Epidermal melanocyte (primary cell): ENCODE results near the gene PILRA.
"Not testable (repeated sequence)": the region's sequence is repeated elsewhere in the genome, so short reads cannot be mapped to it uniquely, and the experiment has no call there.

Experiments
- DNase-seq: peaks from one replicate; pipeline ENCODE4 v3.0.0; 2011; ENCODE audit warnings: low spot score; ENCODE audit not compliant: insufficient read length

PILRA gene

GRCh38 chr7:100373261-100373831, at the start of gene PILRA:
Gene PILRA (plus strand): TSS chr7:100373487. CDS start chr7:100373657, 170 bp downstream.
- no peak for DNase-seq

- not testable (repeated sequence) for DNase-seq
Measured at GRCh38 chr7:100324194-100324593, 49.1 kb upstream of the PILRA start.

GRCh38 chr7:100325671-100326070, 47.6 kb upstream of the PILRA start:
- DNase-seq: not testable (repeated sequence)

GRCh38 chr7:100326914-100327313, 46.4 kb upstream of the PILRA start:
- DNase-seq: not testable (repeated sequence)

- DNase-seq: peak; percentile 74
Measured at GRCh38 chr7:100335566-100336466, 37.5 kb upstream of the PILRA start.

DNA sequence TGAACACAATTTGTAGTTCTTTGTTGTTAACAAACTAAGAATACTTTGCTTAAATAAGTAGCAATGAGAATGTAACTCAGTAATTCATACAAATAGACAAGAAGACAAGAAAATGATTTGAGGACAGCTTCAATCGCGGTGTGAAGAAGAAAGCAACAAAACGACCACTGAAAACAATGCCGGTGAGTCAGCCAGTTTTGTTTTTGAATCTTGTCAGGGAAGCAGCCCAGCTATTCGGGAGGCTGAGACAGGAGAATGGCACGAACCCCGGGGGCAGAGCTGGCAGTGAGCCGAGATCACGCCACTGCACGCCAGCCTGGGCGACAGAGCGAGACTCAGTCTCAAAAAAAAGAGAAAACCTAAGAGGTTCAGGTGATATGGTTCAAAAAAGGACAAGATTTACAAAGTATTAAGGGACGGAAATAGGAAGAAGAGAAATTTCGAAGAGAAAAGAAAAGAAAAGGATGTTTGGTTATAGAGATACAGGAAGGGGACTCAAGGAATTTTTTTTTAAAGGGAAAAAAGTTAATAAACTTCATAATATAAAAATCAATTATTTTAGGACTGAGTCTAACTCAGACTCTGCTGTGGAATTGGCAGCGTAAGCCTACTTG, 35.1 kb upstream of the PILRA start:
- DNase-seq: not testable (repeated sequence)

DNA sequence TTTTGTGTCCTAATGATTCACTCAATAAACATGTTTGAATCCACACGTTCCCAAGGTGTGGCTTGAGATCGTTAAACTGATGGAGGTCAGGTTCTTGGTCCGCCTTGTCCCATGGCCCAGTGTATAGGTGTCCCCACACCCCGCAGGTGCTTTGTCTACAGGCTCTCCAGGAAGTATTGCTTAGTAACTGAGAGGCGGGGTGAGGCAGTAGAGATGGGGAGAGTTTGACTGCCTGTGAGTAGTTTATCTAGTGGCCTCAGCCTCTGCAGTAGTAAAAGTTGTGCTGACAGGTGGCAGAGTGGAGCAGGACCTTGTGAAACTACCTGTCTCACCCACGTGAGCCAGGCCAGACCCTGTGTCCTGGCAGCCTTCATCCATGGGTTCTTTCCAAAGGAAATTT, 32.0 kb upstream of the PILRA start:
- DNase-seq: not testable (repeated sequence)

- no peak for DNase-seq
Measured at GRCh38 chr7:100342765-100343164, 30.5 kb upstream of the PILRA start.

- DNase-seq: not testable (repeated sequence)
Measured at GRCh38 chr7:100344124-100344559, 29.1 kb upstream of the PILRA start.

- DNase-seq: not testable (repeated sequence)
Measured at GRCh38 chr7:100344560-100345287, 28.6 kb upstream of the PILRA start.

GRCh38 chr7:100345288-100345672, 28.0 kb upstream of the PILRA start:
- DNase-seq: not testable (repeated sequence)

DNA sequence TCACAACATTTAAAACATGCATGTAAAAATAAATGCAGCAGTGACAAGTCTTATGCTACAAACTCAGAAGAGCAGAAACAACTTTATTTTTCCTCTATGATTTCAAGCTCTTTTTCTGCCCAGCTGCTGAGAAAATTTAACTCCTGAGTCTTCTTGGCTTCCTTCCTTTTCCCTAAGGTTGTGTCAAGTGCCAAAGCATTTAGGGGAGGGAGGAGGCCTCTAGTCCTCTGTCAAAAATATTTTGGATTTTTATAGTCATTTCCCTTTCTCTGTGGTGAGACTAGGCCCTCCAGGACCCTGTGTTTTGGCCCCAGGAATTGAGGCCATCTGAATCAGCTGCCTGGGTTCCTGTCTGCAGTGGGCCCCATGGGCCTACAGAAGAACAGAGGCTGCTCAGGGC, 26.4 kb upstream of the PILRA start:
- no peak for DNase-seq

DNA sequence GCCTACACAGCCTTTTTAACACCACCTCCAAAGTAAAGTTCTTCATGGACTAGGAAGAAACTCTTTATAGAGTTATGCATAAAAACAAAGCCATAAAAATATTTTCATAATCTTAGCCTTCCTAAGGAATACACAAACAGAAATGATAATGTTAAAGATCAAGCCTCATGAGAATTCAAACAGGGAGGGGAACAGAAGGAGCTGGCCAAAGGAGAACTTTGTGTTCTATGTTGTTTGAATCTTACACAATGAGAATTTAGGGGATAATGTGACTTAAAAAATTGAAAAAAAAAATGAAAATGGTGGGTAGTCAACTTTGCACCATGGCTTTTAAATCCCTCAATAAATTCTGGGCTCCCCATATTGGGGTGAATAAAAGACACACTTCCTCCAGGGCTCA, 24.5 kb upstream of the PILRA start:
- no peak for DNase-seq

GRCh38 chr7:100349757-100350156, 23.5 kb upstream of the PILRA start:
- DNase-seq: no peak

GRCh38 chr7:100351657-100352058, 21.6 kb upstream of the PILRA start:
- DNase-seq: no peak

- not testable (repeated sequence) for DNase-seq
Measured at GRCh38 chr7:100352230-100352781, 21.0 kb upstream of the PILRA start.

DNA sequence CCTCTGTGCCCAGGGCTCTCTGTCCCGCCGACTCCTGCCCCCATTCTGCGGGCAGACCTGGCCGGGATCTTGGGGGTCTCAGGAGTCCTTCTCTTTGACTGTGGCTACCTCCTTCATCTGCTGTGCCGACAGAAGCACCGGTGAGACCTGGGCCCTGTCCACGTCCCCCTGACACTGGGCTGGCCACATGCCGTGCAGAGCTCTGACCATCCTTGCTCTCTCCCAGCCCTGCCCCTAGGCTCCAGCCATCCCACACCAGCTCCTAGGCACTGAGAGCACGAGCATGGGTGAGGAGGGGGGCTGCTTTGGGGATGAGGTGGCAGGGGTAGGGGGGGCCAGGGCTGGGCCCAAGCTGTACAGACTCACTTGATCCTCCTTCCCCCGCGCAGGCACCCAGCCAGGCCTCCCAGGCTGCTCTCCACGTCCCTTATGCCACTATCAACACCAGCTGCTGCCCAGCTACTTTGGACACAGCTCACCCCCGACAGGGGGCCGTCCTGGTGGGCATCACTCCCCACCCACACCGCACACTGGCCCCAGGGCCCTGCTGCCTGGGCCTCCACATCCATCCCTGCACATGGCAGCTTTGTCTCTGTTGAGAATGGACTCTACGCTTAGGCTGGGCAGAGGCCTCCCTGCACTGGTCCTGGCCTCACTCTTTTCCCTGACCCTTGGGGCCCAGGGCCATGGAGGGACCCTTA, 20.2 kb upstream of the PILRA start:
- DNase-seq: no peak

DNA sequence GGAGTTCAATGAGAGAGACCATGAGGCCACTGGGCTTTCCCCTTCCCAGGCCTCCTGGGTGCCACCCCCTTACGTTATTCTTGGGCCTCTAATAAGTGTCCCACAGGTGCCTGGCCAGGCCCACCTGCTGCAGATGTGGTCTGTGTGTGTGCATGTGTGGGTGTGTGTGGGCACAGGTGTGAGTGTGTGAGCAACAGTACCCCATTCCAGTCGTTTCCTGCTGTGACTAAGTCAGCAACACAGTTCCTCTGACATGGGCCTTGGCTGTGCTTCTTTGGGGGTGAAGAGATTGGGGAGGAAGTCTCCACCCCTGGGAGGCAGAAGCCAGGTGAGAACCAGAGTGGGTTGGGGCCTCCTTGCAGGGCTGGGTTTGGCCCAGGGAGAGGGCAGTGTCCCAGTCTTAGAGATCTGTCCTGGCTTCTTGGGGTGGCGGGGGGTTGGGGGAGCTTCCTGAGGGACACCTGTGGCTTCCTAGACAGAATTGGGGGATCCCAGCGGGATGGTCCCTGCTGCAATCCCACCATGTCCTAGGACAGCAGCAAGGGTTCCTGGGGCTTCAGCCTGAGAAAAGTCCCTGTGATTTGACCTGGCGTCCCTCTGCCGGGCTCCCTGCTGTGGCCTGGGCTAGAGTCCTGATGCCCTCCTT, 19.5 kb upstream of the PILRA start:
- no peak for DNase-seq

DNA sequence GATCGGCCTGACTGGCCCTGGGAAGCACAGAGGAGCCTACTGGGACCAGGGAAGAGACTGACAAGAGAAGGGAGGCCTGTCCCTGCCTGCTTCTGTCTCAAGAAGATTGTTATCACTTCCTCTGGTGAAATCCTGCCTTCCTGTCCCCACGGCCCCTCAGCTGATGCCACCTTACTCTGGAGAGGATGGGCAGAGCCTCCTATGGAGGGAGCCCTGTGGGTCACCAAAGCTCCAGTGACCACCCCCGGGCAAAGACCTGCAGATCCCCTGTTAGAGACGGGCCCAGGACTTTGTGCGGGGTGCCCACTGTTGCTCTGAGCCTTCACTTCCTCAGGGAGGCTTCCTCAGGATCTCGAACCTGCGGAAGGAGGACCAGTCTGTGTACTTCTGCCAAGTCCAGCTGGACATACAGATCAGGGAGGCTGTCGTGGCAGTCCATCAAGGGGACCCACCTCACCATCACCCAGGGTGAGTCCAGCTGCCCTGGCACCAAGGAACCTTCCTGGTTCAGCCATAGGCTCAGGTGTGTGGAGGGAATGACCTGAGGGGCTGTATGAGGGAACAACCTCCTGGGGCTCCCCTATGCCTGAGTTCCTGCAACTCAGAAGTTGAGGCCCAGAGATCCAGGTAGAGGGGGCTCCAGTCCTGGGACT, 16.7 kb upstream of the PILRA start:
- no peak for DNase-seq

- no peak for DNase-seq
Measured at GRCh38 chr7:100357131-100357561, 16.1 kb upstream of the PILRA start.
